Measurements from ENCODE around the gene TCAP. TPM values are rescaled to one million over a fixed set of nuclear protein-coding genes. Genes with fewer than 3 reads are reported as not detected.

The TCAP gene
- polyA plus RNA-seq, 1 donor from 2014 or later: 3.7 TPM

DNA sequence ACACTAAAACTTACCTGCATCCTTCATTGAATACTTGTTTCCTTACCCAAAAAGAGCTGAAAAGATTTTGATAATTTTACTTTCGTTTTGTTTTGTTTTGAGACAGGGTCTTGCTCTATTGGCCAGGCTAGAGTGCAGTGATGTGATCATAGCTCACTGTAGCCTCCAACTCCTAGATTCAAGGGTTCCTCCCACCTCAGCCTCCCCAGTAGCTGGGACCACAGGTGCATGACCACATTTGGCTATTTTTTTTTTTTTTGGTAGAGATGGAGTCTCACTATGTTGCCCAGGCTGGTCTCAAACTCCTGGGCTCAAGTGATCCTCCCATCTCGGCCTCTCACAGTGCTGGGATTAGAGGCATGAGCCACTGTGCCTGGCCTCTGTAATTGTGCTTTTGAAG is 10.0 kb upstream of the TCAP start (continued):
- TF ChIP-seq, protein P1, sequence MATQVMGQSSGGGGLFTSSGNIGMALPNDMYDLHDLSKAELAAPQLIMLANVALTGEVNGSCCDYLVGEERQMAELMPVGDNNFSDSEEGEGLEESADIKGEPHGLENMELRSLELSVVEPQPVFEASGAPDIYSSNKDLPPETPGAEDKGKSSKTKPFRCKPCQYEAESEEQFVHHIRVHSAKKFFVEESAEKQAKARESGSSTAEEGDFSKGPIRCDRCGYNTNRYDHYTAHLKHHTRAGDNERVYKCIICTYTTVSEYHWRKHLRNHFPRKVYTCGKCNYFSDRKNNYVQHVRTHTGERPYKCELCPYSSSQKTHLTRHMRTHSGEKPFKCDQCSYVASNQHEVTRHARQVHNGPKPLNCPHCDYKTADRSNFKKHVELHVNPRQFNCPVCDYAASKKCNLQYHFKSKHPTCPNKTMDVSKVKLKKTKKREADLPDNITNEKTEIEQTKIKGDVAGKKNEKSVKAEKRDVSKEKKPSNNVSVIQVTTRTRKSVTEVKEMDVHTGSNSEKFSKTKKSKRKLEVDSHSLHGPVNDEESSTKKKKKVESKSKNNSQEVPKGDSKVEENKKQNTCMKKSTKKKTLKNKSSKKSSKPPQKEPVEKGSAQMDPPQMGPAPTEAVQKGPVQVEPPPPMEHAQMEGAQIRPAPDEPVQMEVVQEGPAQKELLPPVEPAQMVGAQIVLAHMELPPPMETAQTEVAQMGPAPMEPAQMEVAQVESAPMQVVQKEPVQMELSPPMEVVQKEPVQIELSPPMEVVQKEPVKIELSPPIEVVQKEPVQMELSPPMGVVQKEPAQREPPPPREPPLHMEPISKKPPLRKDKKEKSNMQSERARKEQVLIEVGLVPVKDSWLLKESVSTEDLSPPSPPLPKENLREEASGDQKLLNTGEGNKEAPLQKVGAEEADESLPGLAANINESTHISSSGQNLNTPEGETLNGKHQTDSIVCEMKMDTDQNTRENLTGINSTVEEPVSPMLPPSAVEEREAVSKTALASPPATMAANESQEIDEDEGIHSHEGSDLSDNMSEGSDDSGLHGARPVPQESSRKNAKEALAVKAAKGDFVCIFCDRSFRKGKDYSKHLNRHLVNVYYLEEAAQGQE (IDR thresholded peaks at IDR 0.05; ENCODE audit: borderline replicate concordance): no peak

DNA sequence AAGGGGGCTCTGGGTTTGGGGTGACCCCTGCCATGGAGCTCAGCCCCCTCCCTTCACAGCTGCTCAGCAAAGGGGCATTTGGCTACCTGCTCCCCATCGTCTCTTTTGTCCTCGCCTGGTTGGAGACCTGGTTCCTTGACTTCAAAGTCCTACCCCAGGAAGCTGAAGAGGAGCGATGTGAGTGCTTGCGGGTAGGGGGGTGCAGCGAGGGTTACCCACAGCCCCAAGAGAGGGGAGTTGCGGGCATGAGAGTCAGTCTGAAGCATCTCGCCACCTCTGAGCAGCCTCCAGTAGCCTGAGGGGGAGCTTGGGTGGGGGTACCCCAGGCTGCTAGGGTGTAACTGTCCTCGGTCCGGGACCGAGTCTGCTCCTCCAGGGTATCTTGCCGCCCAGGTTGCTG is 6.8 kb upstream of the TCAP start:
- no peaks in the 10 kb centered on the region for H3K36me3 ChIP-seq (ENCODE audit: insufficient read depth, low read length)
- no peak overlapping the region for H2AFZ ChIP-seq (ENCODE audit: low read depth, low read length)
- TF ChIP-seq, protein P1 (IDR thresholded peaks at IDR 0.05; ENCODE audit: borderline replicate concordance): no peak
- TF ChIP-seq EP300 (conservative IDR thresholded peaks at IDR 0.05; ENCODE audit: poor library complexity, severe bottlenecking): no peak
- TF ChIP-seq EZH2 (IDR thresholded peaks at IDR 0.05; ENCODE audit: borderline replicate concordance, insufficient read depth, low read length, poor library complexity, severe bottlenecking): no peak
- TF ChIP-seq RAD21 (conservative IDR thresholded peaks at IDR 0.05): no peak
- TF ChIP-seq POLR2AphosphoS5 (IDR thresholded peaks at IDR 0.05): no peak
- TF ChIP-seq, protein P2, sequence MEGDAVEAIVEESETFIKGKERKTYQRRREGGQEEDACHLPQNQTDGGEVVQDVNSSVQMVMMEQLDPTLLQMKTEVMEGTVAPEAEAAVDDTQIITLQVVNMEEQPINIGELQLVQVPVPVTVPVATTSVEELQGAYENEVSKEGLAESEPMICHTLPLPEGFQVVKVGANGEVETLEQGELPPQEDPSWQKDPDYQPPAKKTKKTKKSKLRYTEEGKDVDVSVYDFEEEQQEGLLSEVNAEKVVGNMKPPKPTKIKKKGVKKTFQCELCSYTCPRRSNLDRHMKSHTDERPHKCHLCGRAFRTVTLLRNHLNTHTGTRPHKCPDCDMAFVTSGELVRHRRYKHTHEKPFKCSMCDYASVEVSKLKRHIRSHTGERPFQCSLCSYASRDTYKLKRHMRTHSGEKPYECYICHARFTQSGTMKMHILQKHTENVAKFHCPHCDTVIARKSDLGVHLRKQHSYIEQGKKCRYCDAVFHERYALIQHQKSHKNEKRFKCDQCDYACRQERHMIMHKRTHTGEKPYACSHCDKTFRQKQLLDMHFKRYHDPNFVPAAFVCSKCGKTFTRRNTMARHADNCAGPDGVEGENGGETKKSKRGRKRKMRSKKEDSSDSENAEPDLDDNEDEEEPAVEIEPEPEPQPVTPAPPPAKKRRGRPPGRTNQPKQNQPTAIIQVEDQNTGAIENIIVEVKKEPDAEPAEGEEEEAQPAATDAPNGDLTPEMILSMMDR (IDR thresholded peaks at IDR 0.05; ENCODE audit: poor library complexity, severe bottlenecking): no peak
- TF ChIP-seq MXI1 (conservative IDR thresholded peaks at IDR 0.05; ENCODE audit: poor library complexity, severe bottlenecking): no peak
- TF ChIP-seq SMC3 (conservative IDR thresholded peaks at IDR 0.05; ENCODE audit: poor library complexity): no peak
- TF ChIP-seq TAF1 (IDR thresholded peaks at IDR 0.05; ENCODE audit: low read depth): no peak
- H3F3A ChIP-seq (ENCODE audit: insufficient read depth, low read length, poor library complexity, severe bottlenecking): no peaks in the 10 kb centered on the region
- H3K27me3 ChIP-seq (ENCODE audit: insufficient read depth, low read depth, low read length): no peaks in the 10 kb centered on the region
- H3K9me2 ChIP-seq (ENCODE audit: insufficient read depth, low read length): no peaks in the 10 kb centered on the region
- no peak overlapping the region for H3K4me3 ChIP-seq (ENCODE audit: low read length)
- H3K27ac ChIP-seq (ENCODE audit: low read length): no peak overlapping the region
- no peak overlapping the region for H3K4me2 ChIP-seq (ENCODE audit: low read length)
- H3K9ac ChIP-seq (ENCODE audit: low read length): no peak overlapping the region
- no peaks in the 10 kb centered on the region for H4K20me1 ChIP-seq (ENCODE audit: insufficient read depth)
- no peaks in the 10 kb centered on the region for H3K79me2 ChIP-seq (replicated peaks; ENCODE audit: insufficient read depth, low read length)
- H3K9me3 ChIP-seq (ENCODE audit: low read length): no peaks in the 10 kb centered on the region

Data from neural cell (in vitro differentiated cells).